Gastrocnemius medialis (tissue), 4 donors: ENCODE measurements around the gene KDELR1. TPM values are rescaled to one million over a fixed set of nuclear protein-coding genes. Genes with fewer than 3 reads are reported as not detected.

Experiments used
- ATAC-seq, 2 donors: fragments of 150-250 bp; one replicate each; pipeline ENCODE4 v1.9.1; 2016
- DNase-seq, 2 donors: peaks; one replicate each; pipeline ENCODE4 v3.0.0-alpha.2; 2019
- H3K27ac ChIP-seq, 4 donors: fragments of 200-600 bp; sonication (generic); 1 replicate in 1 of 4; 2 replicates in 3 of 4; pipeline ENCODE4 v1.5.1; 2016 to 2018; ENCODE audit warnings: mild to moderate bottlenecking in 2 of 4, moderate library complexity in 1 of 4
- H3K27me3 ChIP-seq, 3 donors: fragments of 200-600 bp; sonication (generic) in 2 of 3; 1 replicate in 1 of 3; 2 replicates in 2 of 3; pipeline versions ENCODE4 v1.5.1 to v1.6.0; 2016 to 2019; ENCODE audit warnings: mild to moderate bottlenecking in 1 of 3, moderate library complexity in 1 of 3
- H3K36me3 ChIP-seq, 2 donors: fragments of 200-600 bp; sonication (generic) in 1 of 2; one replicate each; pipeline ENCODE4 v1.5.1; 2017 to 2018
- H3K4me1 ChIP-seq, 2 donors: fragments of 200-600 bp; sonication (generic) in 1 of 2; one replicate each; pipeline ENCODE4 v1.5.1; 2016 to 2017; ENCODE audit warnings: mild to moderate bottlenecking in 2 of 2
- H3K4me3 ChIP-seq, 4 donors: fragments of 200-600 bp; sonication (generic) in 3 of 4; 1 replicate in 1 of 4; 2 replicates in 3 of 4; pipeline ENCODE4 v1.5.1; 2016 to 2019; ENCODE audit warnings: mild to moderate bottlenecking in 2 of 4
- H3K9me3 ChIP-seq, 3 donors: fragments of 200-600 bp; sonication (generic) in 2 of 3; 1 replicate in 1 of 3; 2 replicates in 2 of 3; pipeline ENCODE4 v1.5.1; 2016 to 2019
- CTCF ChIP-seq, 5 experiments: fragments of 450-650 bp in 3 of 5; fragments of 200-600 bp in 2 of 5; sonication (generic) in 2 of 5; IDR thresholded peaks in 4 of 5; conservative IDR thresholded peaks in 1 of 5; 1 replicate in 4 of 5; 2 replicates in 1 of 5; pipeline ENCODE4 v1.5.1; 2016 to 2019; ENCODE audit warnings: antibody characterized with exemption in 5 of 5, mild to moderate bottlenecking in 3 of 5, moderate library complexity in 3 of 5
- POLR2A ChIP-seq, 2 donors: fragments of 450-650 bp; IDR thresholded peaks; one replicate each; pipeline ENCODE4 v1.6.1; 2017; ENCODE audit warnings: antibody characterized with exemption in 2 of 2, mild to moderate bottlenecking in 2 of 2, moderate library complexity in 2 of 2
- in situ Hi-C, 4 donors: fragments of 200-750 bp; cut with MboI; loops; one replicate each; pipeline versions ENCODE4 v1.15.0 to v1.8.0; 2017; ENCODE audit warnings: low sequenced_read_pairs in 4 of 4
- intact Hi-C: fragments of 100-400 bp; cut with DNase I; formaldehyde crosslinking; loops from one replicate; pipeline ENCODE4 v1.15.1; 2023; ENCODE audit warnings: low total_unique reads
- total RNA-seq, 4 donors: library from RNA; depleted of rRNA; stranded (reverse); fragments of >200 nt; gene quantifications; one replicate each; pipeline versions ENCODE4 v1.1.0 to v1.2.3, GENCODE V29; 2016

KDELR1 gene
- total RNA-seq, 4 donors from 2014 or later, result 44.9 to 64.7 (median 54.0) TPM

- Histone ChIP-seq H3K27ac (no peak overlapping the region), H3K4me1 (peaks cover 0 to 7% of the 10 kb centered on the region in 2 donors), H3K36me3 (no peaks in the 10 kb centered on the region), H3K4me3 (no peak overlapping the region), H3K9me3 (no peaks in the 10 kb centered on the region), H3K27me3 (peaks cover 32 to 45% (median 40%) of the 10 kb centered on the region in 3 donors)
- DNase-seq, result no peak
- TF ChIP-seq CTCF (IDR thresholded peaks at IDR 0.05 in 4 of 5, conservative IDR thresholded peaks at IDR 0.05 in 1 of 5) (no peak), POLR2A (IDR thresholded peaks at IDR 0.05) (no peak)
- in situ Hi-C loops, result no loop called here
- no peak for ATAC-seq
- intact Hi-C loops, result no loop called here
Observed at GRCh38 chr19:48415806-48416221, 24.5 kb upstream of the KDELR1 start.

GRCh38 chr19:48415395-48415794 lies 24.0 kb upstream of the KDELR1 start:
- peaks cover 0 to 7% of the 10 kb centered on the region in 2 donors for H3K4me1 ChIP-seq
- no peak overlapping the region for H3K27ac ChIP-seq
- H3K9me3 ChIP-seq, result no peaks in the 10 kb centered on the region
- peaks cover 32 to 48% (median 40%) of the 10 kb centered on the region in 3 donors for H3K27me3 ChIP-seq
- H3K36me3 ChIP-seq, result no peaks in the 10 kb centered on the region
- intact Hi-C loops (no loop called here), in situ Hi-C loops (no loop called here)
- DNase-seq, result peak; percentile 52 to 64
- no peak for TF ChIP-seq POLR2A (IDR thresholded peaks at IDR 0.05)
- TF ChIP-seq CTCF (IDR thresholded peaks at IDR 0.05 in 4 of 5, conservative IDR thresholded peaks at IDR 0.05 in 1 of 5), result no peak
- ATAC-seq, result peak; percentile 32 to 74
- peak overlapping the region in 2 of 4 donors; percentile 32 to 35 for H3K4me3 ChIP-seq

- ATAC-seq (no peak), DNase-seq (no peak)
- in situ Hi-C loops (no loop called here), intact Hi-C loops (no loop called here)
- H3K27ac ChIP-seq, result no peak overlapping the region
- no peaks in the 10 kb centered on the region for H3K9me3 ChIP-seq
- H3K4me3 ChIP-seq, result peak overlapping the region in 2 of 4 donors; percentile 32 to 35
- H3K4me1 ChIP-seq, result peaks cover 0 to 7% of the 10 kb centered on the region in 2 donors
- TF ChIP-seq POLR2A (IDR thresholded peaks at IDR 0.05) (no peak), CTCF (IDR thresholded peaks at IDR 0.05 in 4 of 5, conservative IDR thresholded peaks at IDR 0.05 in 1 of 5) (no peak)
- peaks cover 32 to 48% (median 40%) of the 10 kb centered on the region in 3 donors for H3K27me3 ChIP-seq
- no peaks in the 10 kb centered on the region for H3K36me3 ChIP-seq
Observed at GRCh38 chr19:48413879-48414587, 22.7 kb upstream of the KDELR1 start.

GRCh38 chr19:48405850-48406249 lies 14.5 kb upstream of the KDELR1 start:
- no peak overlapping the region for H3K4me3 ChIP-seq
- in situ Hi-C loops, result no loop called here
- ATAC-seq, result no peak
- intact Hi-C loops, result no loop called here
- no peaks in the 10 kb centered on the region for H3K4me1 ChIP-seq
- TF ChIP-seq POLR2A (IDR thresholded peaks at IDR 0.05) (no peak), CTCF (IDR thresholded peaks at IDR 0.05 in 4 of 5, conservative IDR thresholded peaks at IDR 0.05 in 1 of 5) (no peak)
- H3K36me3 ChIP-seq, result no peaks in the 10 kb centered on the region
- no peak overlapping the region for H3K27ac ChIP-seq
- peaks cover 0 to 9% (median 4%) of the 10 kb centered on the region in 3 donors for H3K27me3 ChIP-seq
- no peaks in the 10 kb centered on the region for H3K9me3 ChIP-seq
- no peak for DNase-seq
